Activated CD8-positive, alpha-beta T cell treated with anti-CD3 and anti-CD28 coated beads for 36 hours (primary cell): ENCODE results near the gene EHMT1. TPM values are rescaled to one million over a fixed set of nuclear protein-coding genes. Genes with fewer than 3 reads are reported as not detected.

Experiments used
- ATAC-seq: fragments of 200-7000 bp; cut with Tn5 transposase; one replicate; pipeline ENCODE4 v1.10.0; 2021; ENCODE audit warnings: mild to moderate bottlenecking, moderate library complexity
- CTCF ChIA-PET: fragments of 350-600 bp; sonication (Branson Sonifier 250); formaldehyde crosslinking; loops from one replicate; lab custom pipeline; 2021; ENCODE audit warnings: antibody characterized with exemption; lab: Charles Lee
- POLR2A ChIA-PET: fragments of 350-600 bp; sonication (Branson Sonifier 250); formaldehyde crosslinking; loops from one replicate; lab custom pipeline; 2021; ENCODE audit warnings: antibody characterized with exemption; lab: Charles Lee
- DNase-seq: peaks from one replicate; pipeline ENCODE4 v3.0.0-alpha.2; 2020
- H3K27ac Mint-ChIP-seq: one replicate; pipeline ENCODE4 v1.8.0; 2021; ENCODE audit warnings: mild to moderate bottlenecking, mixed read lengths
- H3K27me3 Mint-ChIP-seq: one replicate; pipeline ENCODE4 v1.8.0; 2021; ENCODE audit warnings: mixed read lengths
- H3K36me3 Mint-ChIP-seq: one replicate; pipeline ENCODE4 v1.8.0; 2021; ENCODE audit warnings: low read depth, mixed read lengths
- H3K4me1 Mint-ChIP-seq: one replicate; pipeline ENCODE4 v1.8.0; 2021; ENCODE audit warnings: low read depth, mixed read lengths
- H3K4me3 Mint-ChIP-seq: one replicate; pipeline ENCODE4 v1.8.0; 2021; ENCODE audit warnings: mild to moderate bottlenecking, moderate library complexity, mixed read lengths
- H3K9me3 Mint-ChIP-seq: one replicate; pipeline ENCODE4 v1.8.0; 2021; ENCODE audit warnings: mixed read lengths
- CTCF ChIP-seq: fragments of 200-600 bp; IDR thresholded peaks from one replicate; pipeline ENCODE4 v1.8.0; 2022; ENCODE audit warnings: antibody characterized with exemption, mild to moderate bottlenecking
- intact Hi-C: fragments of 100-400 bp; cut with micrococcal nuclease; formaldehyde crosslinking; loops from one replicate; pipeline ENCODE4 v1.10.0; 2022
- total RNA-seq, 2 experiments: library from RNA; stranded (reverse); gene quantifications; one replicate each; pipeline ENCODE4 v1.2.3, GENCODE V29; 2021

Gene EHMT1
- total RNA-seq, 2 experiments from 2014 or later = 62.1 to 67.1 TPM

GRCh38 chr9:137759649-137760321 lies 141.0 kb downstream of the EHMT1 start:
- no peak for DNase-seq
- TF ChIP-seq CTCF = no peak
- Mint-ChIP-seq H3K4me1 (peaks cover 40% of the 10 kb centered on the region), H3K9me3 (peaks cover 5% of the 10 kb centered on the region), H3K27me3 (no peaks in the 10 kb centered on the region), H3K27ac (peak overlapping the region; percentile 60), H3K36me3 (peaks cover 68% of the 10 kb centered on the region), H3K4me3 (no peak overlapping the region)
- no peak for ATAC-seq
- POLR2A ChIA-PET = no interaction called here
- intact Hi-C loops = loop anchor here (10.0 kb wide), 1 partner anchor 85 kb away; no protein-coding TSS in a partner anchor
- CTCF ChIA-PET = no interaction called here

GRCh38 chr9:137760426-137760825 lies 141.6 kb downstream of the EHMT1 start:
- ATAC-seq = no peak
- TF ChIP-seq CTCF = no peak
- ChIA-PET POLR2A (interaction anchor here (0.6 kb wide), 1 partner anchor 37 kb away, joined by 5 read pairs; no protein-coding TSS in a partner anchor), CTCF (no interaction called here)
- Mint-ChIP-seq H3K9me3 (peaks cover 4% of the 10 kb centered on the region), H3K27me3 (no peaks in the 10 kb centered on the region), H3K4me1 (peaks cover 40% of the 10 kb centered on the region), H3K36me3 (peaks cover 61% of the 10 kb centered on the region), H3K27ac (peak overlapping the region; percentile 84), H3K4me3 (no peak overlapping the region)
- DNase-seq = no peak
- intact Hi-C loops = no loop called here

GRCh38 chr9:137761032-137761431 lies 142.2 kb downstream of the EHMT1 start:
- Mint-ChIP-seq H3K4me1 (peaks cover 40% of the 10 kb centered on the region), H3K9me3 (no peaks in the 10 kb centered on the region)
- intact Hi-C loops = no loop called here

GRCh38 chr9:137761793-137762192 lies 143.0 kb downstream of the EHMT1 start:
- peaks cover 36% of the 10 kb centered on the region for H3K4me1 Mint-ChIP-seq
- H3K27ac Mint-ChIP-seq = peak overlapping the region; percentile 79
- intact Hi-C loops = no loop called here
- no peaks in the 10 kb centered on the region for H3K9me3 Mint-ChIP-seq
- POLR2A ChIA-PET = no interaction called here
- ATAC-seq (no peak), DNase-seq (no peak)
- H3K4me3 Mint-ChIP-seq = no peak overlapping the region
- no peaks in the 10 kb centered on the region for H3K27me3 Mint-ChIP-seq
- CTCF ChIA-PET = no interaction called here
- no peak for TF ChIP-seq CTCF
- peaks cover 55% of the 10 kb centered on the region for H3K36me3 Mint-ChIP-seq

More at GRCh38 chr9:137761032-137761431, 142.2 kb downstream of the EHMT1 start:
- Mint-ChIP-seq H3K36me3 (peaks cover 59% of the 10 kb centered on the region), H3K27me3 (no peaks in the 10 kb centered on the region), H3K27ac (peak overlapping the region; percentile 84), H3K4me3 (no peak overlapping the region)
- POLR2A ChIA-PET = interaction anchor here (0.6 kb wide), 1 partner anchor 37 kb away, joined by 5 read pairs; no protein-coding TSS in a partner anchor
- ATAC-seq (peak; percentile 57), DNase-seq (peak; percentile 24)
- CTCF ChIA-PET = no interaction called here
- TF ChIP-seq CTCF = no peak

- ATAC-seq = no peak
- intact Hi-C loops = no loop called here
- POLR2A ChIA-PET = no interaction called here
- Mint-ChIP-seq H3K4me3 (no peak overlapping the region), H3K36me3 (peaks cover 57% of the 10 kb centered on the region), H3K9me3 (no peaks in the 10 kb centered on the region), H3K27me3 (no peaks in the 10 kb centered on the region), H3K27ac (peak overlapping the region; percentile 79), H3K4me1 (peaks cover 28% of the 10 kb centered on the region)
- no peak for TF ChIP-seq CTCF
- DNase-seq = no peak
- CTCF ChIA-PET = no interaction called here
Measured at GRCh38 chr9:137762414-137763061, 143.7 kb downstream of the EHMT1 start.
